ENCODE results near the gene ADARB1.
A peak's percentile ranks its signal among the peaks of the same experiment; 100 is the strongest.

The ADARB1 gene

DNA sequence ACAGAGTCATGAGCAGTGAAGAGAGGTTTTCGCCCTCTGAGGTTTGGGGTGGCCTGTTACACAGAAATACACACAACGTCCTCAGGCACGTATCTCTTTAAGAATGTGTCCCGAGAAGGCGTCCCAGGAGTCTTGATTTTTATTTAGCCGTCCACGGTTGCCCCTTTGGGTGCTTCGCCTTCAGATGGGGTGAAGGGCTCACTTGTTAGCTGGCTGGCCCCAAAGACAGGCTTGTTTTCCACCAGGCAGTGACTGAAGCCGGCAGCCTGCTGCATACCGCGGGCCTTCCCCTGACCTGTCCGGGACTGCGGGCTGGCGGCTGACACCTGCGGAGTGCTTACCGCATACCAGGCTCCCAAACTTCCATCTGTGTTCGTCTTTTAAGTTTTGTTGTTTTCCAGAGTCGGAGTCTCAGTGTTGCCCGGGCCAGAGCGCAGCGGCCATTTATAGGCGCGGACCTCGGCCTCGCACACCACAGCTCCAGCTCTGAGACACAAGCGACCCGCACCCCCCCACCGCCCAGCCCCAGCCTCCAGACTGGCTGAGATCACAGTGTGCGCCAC lies 1.6 kb upstream of the ADARB1 start:
- TF ChIP-seq, protein P1, sequence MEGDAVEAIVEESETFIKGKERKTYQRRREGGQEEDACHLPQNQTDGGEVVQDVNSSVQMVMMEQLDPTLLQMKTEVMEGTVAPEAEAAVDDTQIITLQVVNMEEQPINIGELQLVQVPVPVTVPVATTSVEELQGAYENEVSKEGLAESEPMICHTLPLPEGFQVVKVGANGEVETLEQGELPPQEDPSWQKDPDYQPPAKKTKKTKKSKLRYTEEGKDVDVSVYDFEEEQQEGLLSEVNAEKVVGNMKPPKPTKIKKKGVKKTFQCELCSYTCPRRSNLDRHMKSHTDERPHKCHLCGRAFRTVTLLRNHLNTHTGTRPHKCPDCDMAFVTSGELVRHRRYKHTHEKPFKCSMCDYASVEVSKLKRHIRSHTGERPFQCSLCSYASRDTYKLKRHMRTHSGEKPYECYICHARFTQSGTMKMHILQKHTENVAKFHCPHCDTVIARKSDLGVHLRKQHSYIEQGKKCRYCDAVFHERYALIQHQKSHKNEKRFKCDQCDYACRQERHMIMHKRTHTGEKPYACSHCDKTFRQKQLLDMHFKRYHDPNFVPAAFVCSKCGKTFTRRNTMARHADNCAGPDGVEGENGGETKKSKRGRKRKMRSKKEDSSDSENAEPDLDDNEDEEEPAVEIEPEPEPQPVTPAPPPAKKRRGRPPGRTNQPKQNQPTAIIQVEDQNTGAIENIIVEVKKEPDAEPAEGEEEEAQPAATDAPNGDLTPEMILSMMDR (conservative IDR thresholded peaks at IDR 0.05; ENCODE audit: low read depth, low read length) = no peak
- H3K4me3 ChIP-seq (ENCODE audit: low read length) = no peak overlapping the region

DNA sequence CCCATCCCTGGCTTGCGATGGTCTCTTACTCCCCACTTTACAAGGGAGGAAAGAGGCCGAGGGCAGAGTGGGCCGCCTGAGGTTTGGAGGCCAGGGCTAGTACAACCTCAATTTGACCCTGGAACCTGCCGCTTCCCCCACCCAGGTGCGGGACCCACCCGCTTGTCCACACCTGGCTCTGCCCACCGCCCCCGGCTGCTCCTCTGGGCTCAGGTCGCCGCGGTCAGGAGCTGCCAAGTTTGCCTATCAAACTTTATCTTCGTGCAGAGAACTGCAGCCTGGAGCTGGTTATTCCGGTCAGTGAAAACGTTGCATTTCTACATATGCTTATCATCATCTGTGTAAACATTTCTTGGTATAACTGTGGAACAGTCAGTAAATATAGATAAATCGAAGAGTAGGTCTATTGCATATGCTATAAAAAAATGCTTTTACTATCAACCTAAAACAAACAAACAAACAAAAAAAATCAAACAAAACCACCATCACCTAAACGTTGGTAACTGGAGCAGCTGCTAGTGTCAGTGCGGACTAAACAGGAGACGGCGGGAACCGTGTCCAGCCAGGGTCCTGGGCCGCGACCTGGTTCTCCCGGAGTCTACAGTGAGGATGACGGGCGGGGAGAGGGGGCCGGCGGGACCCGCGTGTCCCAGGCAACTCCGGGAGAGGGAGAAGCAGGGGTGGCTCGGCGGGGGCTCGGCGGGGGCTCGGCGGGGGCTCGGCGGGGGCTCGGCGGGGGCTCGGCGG lies 906 bp upstream of the ADARB1 start:
- H3K4me3 ChIP-seq (ENCODE audit: low read length) = peak overlapping the region; percentile 66
- DNase-seq (ENCODE audit: low read depth) = no peak
- TF ChIP-seq, protein P1 (conservative IDR thresholded peaks at IDR 0.05; ENCODE audit: low read depth, low read length) = no peak

More for the DNA sequence above, 1.6 kb upstream of the ADARB1 start:
- no peak for DNase-seq (ENCODE audit: low read depth)

DNA sequence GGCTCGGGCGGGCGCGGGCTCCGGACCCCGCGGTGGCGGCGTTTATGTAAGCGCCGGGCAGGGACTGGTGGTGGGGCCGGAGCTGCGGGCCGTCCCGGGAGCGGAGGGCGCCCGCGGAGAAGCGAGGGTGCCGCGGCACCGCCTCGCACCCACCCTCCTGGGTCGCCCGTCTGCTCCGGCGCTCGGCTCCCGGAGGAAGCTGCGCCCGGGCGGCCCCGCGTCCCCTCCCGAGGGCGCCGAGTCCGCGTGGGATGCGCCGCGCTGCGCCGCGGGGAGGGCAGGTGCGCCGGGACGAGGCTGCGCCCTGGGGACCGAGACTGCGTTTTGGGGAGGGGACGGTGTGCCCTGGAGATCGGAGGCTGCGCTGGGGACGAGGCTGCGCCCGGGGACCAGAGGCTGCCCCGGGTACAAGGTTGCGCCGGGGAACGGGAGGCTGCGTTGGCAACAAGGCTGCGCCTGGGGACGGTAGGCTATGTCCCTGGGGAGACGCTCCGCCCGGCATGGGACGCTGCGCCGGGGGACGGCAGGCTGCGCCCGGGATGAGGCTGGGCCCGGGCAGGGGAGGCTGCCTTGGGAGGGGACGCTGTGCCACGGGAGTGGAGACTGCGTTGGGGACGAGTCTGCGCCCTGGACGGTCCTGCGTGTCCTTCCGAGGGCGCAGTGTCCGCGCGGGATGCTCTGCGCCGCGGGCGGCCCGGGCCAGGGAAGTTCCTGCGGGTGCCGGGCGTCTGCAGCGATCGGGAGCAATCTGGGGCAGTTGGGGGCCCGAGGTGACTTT lies 627 bp downstream of the ADARB1 start:
- DNase-seq (ENCODE audit: low read depth) = no peak
- TF ChIP-seq, protein P1 (conservative IDR thresholded peaks at IDR 0.05; ENCODE audit: low read depth, low read length) = no peak
- peak overlapping the region; percentile 62 for H3K4me3 ChIP-seq (ENCODE audit: low read length)

DNA sequence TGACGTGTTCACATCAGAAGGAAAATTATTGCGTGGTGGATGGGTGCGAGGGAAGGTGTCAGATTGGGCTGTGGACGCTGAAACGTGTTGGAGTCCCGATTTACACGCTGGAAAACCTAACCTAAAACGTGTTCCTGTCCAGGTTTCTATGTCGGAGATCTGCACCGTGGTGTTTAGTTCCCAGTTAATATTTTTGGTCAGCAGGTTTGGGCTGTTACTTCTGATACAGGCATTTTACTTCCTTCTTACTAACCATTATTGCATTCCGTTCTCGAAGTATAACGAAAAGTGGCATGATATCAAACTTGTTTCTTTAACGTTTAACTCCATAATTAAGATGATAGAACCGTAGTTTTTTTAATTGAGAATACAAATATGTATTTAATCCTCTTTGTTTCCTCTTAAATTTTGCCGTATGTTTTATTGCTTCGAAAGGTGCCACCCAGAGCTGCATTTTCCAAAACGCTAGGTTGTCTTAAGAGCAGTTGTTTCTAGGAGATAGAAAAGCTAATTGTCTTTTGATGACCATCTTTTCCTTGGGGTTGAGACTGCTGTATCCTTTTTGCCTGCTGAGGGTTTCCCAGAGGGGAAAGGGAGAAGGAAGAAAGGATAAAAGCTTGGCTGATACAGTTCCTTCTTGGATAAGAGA lies 1.3 kb downstream of the ADARB1 start:
- no peak for DNase-seq (ENCODE audit: low read depth)
- TF ChIP-seq, protein P1 (conservative IDR thresholded peaks at IDR 0.05; ENCODE audit: low read depth, low read length) = no peak
- peak overlapping the region; percentile 62 for H3K4me3 ChIP-seq (ENCODE audit: low read length)

DNA sequence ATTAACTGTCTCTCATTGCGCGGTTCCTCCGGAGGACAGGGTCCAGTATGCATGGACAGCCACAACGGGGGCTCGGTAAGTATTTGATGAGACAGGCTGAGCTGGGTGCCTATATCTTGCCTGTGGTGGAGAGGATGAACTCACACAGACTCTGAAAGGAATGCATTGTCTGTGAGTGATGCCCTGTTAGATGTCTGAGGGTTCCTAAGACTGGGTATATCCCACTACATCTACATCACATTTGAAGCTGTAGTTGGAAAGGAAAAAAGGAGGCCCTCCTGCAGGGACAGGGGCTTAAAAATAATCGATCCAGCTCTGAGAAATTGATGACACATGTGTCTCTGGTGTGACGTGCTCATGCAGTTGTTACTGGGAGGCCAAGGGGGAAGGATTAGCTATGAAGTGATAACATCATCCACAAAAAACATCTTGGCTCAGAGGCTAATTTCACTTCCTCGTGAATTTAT lies 1.9 kb downstream of the ADARB1 start:
- H3K4me3 ChIP-seq (ENCODE audit: low read length) = peak overlapping the region; percentile 12
- TF ChIP-seq, protein P1 (conservative IDR thresholded peaks at IDR 0.05; ENCODE audit: low read depth, low read length) = no peak
- DNase-seq (ENCODE audit: low read depth) = no peak

DNA sequence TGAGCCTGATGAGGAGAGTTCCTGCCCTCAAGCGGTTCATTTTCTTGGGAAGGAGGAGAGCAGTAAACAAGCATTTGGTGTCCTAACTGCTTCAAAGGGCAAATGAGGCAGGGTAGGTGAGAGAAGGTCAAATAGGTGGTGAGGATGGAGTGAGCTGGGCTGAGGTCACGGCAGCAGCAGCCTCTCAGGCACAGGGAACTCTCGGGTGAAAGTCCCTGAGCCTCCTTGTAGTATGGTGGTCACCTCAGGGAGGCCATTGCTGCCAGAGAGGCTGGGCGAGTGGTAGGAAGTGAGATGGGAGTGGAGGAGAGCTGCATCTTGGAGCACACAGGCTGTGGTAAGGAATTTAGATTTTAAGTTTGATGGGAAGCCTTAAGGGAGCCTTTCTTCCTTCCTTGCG lies 4.0 kb downstream of the ADARB1 start:
- DNase-seq (ENCODE audit: low read depth) = no peak

More for the DNA sequence above, 4.0 kb downstream of the ADARB1 start:
- TF ChIP-seq, protein P1 (conservative IDR thresholded peaks at IDR 0.05; ENCODE audit: low read depth, low read length) = no peak
- no peak overlapping the region for H3K4me3 ChIP-seq (ENCODE audit: low read length)
